ENCODE data around the gene MINDY4. TPM values are rescaled to one million over a fixed set of nuclear protein-coding genes. Genes with fewer than 3 reads are reported as not detected.

Gene MINDY4
- total RNA-seq, 2 experiments from 2014 or later, result 0.36 to 0.60 TPM

DNA sequence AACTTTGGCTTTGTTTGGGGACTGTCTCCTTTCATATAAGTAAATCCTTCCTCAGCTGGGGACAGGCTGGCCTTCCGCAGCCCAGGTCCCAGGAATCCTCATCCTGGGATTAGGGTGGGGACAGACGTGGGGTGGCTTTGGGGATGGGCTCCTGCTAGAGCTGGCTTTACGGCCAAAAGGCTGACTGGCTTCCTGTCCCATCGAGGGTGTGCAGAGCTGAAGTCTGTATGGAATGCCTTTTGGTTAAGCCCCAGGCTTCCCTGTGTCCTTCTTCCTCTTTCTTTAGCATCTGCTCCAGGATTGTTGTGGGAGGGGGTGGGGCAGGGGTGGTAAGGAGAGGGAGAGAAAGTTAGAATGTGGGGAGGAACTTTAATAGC is 81.1 kb downstream of the MINDY4 start:
- H3K27ac ChIP-seq (ENCODE audit: low read depth in 1 of 2, low read length in 2 of 2), result no peak overlapping the region
- Mint-ChIP-seq H3K4me1 (ENCODE audit: low read depth) (no peaks in the 10 kb centered on the region), H3K36me3 (ENCODE audit: low read depth) (no peaks in the 10 kb centered on the region), H3K27me3 (no peaks in the 10 kb centered on the region), H3K27ac (no peak overlapping the region), H3K4me3 (no peak overlapping the region), H3K9me3 (no peaks in the 10 kb centered on the region)
- CTCF ChIA-PET, result no interaction called here
- H3K36me3 ChIP-seq (ENCODE audit: insufficient read depth, low read length), result no peaks in the 10 kb centered on the region
- ATAC-seq (ENCODE audit: poor library complexity) (no peak), DNase-seq (no peak)
- H3K4me3 ChIP-seq (ENCODE audit: low read length), result no peak overlapping the region
- intact Hi-C loops (cut with DNase I, micrococcal nuclease), result loop anchor here in 1 of 2 experiments (5.0 kb wide), 1 partner anchor 1580 kb away; no protein-coding TSS in a partner anchor
- no peaks in the 10 kb centered on the region for H3K4me1 ChIP-seq (ENCODE audit: insufficient read depth, low read length)
- POLR2A ChIA-PET, result no interaction called here
- H3K9me3 ChIP-seq (ENCODE audit: control insufficient read depth in 1 of 2, insufficient read depth in 1 of 2, low read length in 2 of 2), result no peaks in the 10 kb centered on the region
- H3K27me3 ChIP-seq (ENCODE audit: control insufficient read depth in 1 of 2, insufficient read depth in 2 of 2, low read length in 2 of 2), result no peaks in the 10 kb centered on the region
- TF ChIP-seq, protein P1, sequence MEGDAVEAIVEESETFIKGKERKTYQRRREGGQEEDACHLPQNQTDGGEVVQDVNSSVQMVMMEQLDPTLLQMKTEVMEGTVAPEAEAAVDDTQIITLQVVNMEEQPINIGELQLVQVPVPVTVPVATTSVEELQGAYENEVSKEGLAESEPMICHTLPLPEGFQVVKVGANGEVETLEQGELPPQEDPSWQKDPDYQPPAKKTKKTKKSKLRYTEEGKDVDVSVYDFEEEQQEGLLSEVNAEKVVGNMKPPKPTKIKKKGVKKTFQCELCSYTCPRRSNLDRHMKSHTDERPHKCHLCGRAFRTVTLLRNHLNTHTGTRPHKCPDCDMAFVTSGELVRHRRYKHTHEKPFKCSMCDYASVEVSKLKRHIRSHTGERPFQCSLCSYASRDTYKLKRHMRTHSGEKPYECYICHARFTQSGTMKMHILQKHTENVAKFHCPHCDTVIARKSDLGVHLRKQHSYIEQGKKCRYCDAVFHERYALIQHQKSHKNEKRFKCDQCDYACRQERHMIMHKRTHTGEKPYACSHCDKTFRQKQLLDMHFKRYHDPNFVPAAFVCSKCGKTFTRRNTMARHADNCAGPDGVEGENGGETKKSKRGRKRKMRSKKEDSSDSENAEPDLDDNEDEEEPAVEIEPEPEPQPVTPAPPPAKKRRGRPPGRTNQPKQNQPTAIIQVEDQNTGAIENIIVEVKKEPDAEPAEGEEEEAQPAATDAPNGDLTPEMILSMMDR (IDR thresholded peaks at IDR 0.05), result no peak

DNA sequence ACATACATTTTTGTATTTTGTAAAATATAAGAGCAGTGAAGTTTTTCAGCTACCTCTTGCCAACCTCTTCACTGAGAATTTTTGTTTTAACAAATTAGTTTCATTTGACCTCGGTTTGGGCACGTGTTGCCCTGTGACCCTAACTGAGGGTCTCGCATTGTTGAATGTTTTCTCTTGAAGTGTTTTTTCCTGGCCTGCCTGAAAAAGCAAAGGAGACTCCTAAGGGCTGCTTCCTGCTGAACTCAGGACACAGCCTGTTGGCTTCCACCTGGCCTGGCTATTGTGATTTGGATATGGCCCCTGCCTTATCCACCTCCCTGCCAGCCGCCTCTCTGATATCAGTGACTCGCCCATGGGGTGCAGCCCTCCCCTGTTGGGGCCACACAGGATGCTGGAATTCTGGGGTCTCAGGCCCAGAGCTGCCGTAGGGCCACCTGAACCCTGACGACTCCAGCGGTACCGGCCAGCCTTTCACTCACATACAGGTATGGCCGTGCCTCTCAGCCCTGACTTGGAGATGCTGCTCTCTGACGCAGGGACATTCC is 81.6 kb downstream of the MINDY4 start:
- ATAC-seq (ENCODE audit: poor library complexity), result no peak
- H3K27me3 ChIP-seq (ENCODE audit: control insufficient read depth in 1 of 2, insufficient read depth in 2 of 2, low read length in 2 of 2), result no peaks in the 10 kb centered on the region
- no peaks in the 10 kb centered on the region for H3K36me3 Mint-ChIP-seq (ENCODE audit: low read depth)
- intact Hi-C loops (cut with DNase I, micrococcal nuclease), result loop anchor here in 1 of 2 experiments (5.0 kb wide), 1 partner anchor 1581 kb away; no protein-coding TSS in a partner anchor
- H3K36me3 ChIP-seq (ENCODE audit: insufficient read depth, low read length), result no peaks in the 10 kb centered on the region
- H3K9me3 ChIP-seq (ENCODE audit: control insufficient read depth in 1 of 2, insufficient read depth in 1 of 2, low read length in 2 of 2), result no peaks in the 10 kb centered on the region
- no peaks in the 10 kb centered on the region for H3K27me3 Mint-ChIP-seq
- TF ChIP-seq, protein P1 (IDR thresholded peaks at IDR 0.05), result no peak
- no peak overlapping the region for H3K4me3 ChIP-seq (ENCODE audit: low read length)
- no peak overlapping the region for H3K27ac Mint-ChIP-seq
- no peaks in the 10 kb centered on the region for H3K4me1 ChIP-seq (ENCODE audit: insufficient read depth, low read length)
- ChIA-PET CTCF (no interaction called here), POLR2A (no interaction called here)
- H3K9me3 Mint-ChIP-seq, result no peaks in the 10 kb centered on the region
- no peaks in the 10 kb centered on the region for H3K4me1 Mint-ChIP-seq (ENCODE audit: low read depth)
- no peak overlapping the region for H3K4me3 Mint-ChIP-seq
- DNase-seq, result no peak
- H3K27ac ChIP-seq (ENCODE audit: low read depth in 1 of 2, low read length in 2 of 2), result no peak overlapping the region

DNA sequence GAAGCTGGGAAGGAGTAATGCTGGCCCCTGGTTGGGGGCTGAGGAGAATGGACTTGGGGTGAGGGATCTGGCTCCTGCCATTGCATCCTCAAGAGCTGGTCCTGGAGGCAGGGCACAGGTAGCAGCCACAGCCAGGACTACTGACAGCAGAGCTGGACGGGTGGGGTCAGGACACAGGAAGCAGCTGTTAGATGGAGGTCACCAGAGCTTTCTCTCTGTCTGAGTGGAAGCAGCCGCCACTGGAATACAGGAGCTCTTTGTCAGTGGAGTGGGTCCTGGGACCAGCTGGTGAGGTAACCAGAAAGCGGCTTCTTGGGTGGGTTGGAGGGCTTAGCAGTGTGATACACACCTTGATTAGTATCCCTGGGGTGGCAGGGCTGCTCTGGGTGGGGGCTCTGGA is 82.4 kb downstream of the MINDY4 start:
- intact Hi-C loops (cut with DNase I, micrococcal nuclease), result loop anchor here in 1 of 2 experiments (5.0 kb wide), 1 partner anchor 1581 kb away; no protein-coding TSS in a partner anchor
- POLR2A ChIA-PET, result no interaction called here

More for the DNA sequence above, 82.4 kb downstream of the MINDY4 start:
- Mint-ChIP-seq H3K4me1 (ENCODE audit: low read depth) (no peaks in the 10 kb centered on the region), H3K27me3 (no peaks in the 10 kb centered on the region), H3K36me3 (ENCODE audit: low read depth) (no peaks in the 10 kb centered on the region), H3K4me3 (no peak overlapping the region), H3K27ac (no peak overlapping the region), H3K9me3 (no peaks in the 10 kb centered on the region)
- no peaks in the 10 kb centered on the region for H3K27me3 ChIP-seq (ENCODE audit: control insufficient read depth in 1 of 2, insufficient read depth in 2 of 2, low read length in 2 of 2)
- CTCF ChIA-PET, result no interaction called here
- H3K9me3 ChIP-seq (ENCODE audit: control insufficient read depth in 1 of 2, insufficient read depth in 1 of 2, low read length in 2 of 2), result no peaks in the 10 kb centered on the region
- ATAC-seq (ENCODE audit: poor library complexity) (no peak), DNase-seq (no peak)
- no peaks in the 10 kb centered on the region for H3K4me1 ChIP-seq (ENCODE audit: insufficient read depth, low read length)
- no peak overlapping the region for H3K4me3 ChIP-seq (ENCODE audit: low read length)
- H3K27ac ChIP-seq (ENCODE audit: low read depth in 1 of 2, low read length in 2 of 2), result no peak overlapping the region
- no peaks in the 10 kb centered on the region for H3K36me3 ChIP-seq (ENCODE audit: insufficient read depth, low read length)
- TF ChIP-seq, protein P1 (IDR thresholded peaks at IDR 0.05), result no peak

All from CD4-positive, alpha-beta T cell (primary cell).